ENCODE results near the gene TEKT4.
A peak's percentile ranks its signal among the peaks of the same experiment; 100 is the strongest.
"Not testable (repeated sequence)": the region's sequence is repeated elsewhere in the genome, so short reads cannot be mapped to it uniquely, and the experiment has no call there.

The TEKT4 gene, protein sequence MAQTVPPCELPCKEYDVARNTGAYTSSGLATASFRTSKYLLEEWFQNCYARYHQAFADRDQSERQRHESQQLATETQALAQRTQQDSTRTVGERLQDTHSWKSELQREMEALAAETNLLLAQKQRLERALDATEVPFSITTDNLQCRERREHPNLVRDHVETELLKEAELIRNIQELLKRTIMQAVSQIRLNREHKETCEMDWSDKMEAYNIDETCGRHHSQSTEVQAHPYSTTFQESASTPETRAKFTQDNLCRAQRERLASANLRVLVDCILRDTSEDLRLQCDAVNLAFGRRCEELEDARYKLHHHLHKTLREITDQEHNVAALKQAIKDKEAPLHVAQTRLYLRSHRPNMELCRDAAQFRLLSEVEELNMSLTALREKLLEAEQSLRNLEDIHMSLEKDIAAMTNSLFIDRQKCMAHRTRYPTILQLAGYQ
- 0 reads per million in 2 experiments for total RNA-seq

DNA sequence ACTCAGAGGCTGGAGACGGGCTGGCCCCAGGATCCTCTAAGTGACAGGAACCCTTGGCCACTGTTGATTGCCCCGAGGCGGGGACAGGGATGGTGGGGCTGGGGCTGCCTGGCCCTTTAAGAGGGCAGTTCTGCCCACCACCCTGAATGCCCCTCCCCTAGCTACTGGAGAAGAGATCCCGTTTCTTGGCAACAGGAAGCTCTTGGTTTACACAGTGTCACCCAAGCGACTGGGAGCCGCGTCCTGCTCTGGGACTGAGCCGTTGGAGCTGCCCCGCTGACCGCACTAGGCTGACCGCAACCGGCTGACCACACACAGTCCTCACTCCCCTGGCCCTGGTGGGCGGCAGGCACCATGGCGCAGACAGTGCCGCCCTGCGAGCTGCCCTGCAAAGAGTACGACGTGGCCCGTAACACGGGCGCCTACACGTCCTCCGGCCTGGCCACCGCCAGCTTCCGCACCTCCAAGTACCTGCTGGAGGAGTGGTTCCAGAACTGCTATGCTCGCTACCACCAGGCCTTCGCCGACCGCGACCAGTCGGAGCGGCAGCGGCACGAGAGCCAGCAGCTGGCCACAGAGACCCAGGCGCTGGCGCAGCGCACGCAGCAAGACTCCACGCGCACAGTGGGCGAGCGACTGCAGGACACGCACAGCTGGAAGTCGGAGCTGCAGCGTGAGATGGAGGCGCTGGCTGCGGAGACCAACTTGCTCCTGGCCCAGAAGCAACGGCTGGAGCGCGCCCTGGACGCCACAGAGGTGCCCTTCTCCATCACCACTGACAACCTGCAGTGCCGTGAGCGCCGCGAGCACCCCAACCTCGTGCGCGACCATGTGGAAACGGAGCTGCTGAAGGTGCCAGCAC is at the start of gene TEKT4:
Gene TEKT4, plus strand, starts transcription at position 205 of the 862 bp plus-strand sequence. Its CDS starts 150 bp downstream, at position 355.
- no peak for DNase-seq (ENCODE audit: low read depth)

DNA sequence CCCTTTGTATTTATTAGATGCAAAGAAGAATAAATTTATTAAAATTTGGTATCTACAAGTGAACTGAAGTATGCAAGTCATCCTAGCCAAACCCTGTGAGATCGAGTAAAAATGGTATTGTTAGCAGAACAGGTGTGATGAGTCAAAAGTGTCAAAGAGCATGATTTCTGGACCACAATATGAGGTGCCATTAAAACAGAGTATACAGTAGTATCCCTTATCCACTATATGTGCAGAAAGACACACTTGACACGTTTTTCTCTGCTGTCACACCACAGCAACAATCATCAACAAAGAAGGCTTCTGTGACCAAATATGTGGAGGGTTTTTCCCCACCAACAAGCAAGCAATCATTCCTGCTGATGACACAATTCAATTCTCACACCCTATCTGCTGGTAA is 32.0 kb upstream of the TEKT4 start:
- DNase-seq (ENCODE audit: low read depth) = not testable (repeated sequence)

DNA sequence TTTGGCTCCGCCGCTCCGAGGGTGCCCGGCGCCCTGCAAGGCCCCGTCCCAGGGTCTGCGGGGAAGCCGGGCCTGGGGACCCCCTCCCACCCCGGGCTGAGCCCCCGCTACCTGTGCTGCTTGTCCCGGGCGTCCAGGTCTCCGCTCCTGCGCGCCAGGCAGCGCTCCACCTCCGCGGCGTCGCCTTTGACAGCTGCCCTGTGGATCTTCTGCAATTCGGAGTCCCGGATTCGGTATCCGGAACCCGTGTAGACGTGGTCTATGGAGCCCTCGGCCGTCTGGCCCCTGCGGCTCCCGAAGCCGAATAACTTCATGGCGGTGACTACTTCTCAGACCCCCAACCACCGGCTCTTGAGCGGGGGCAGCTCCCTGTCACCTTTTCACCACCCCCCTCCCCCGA is 14.4 kb upstream of the TEKT4 start:
- DNase-seq (ENCODE audit: low read depth) = not testable (repeated sequence)

DNA sequence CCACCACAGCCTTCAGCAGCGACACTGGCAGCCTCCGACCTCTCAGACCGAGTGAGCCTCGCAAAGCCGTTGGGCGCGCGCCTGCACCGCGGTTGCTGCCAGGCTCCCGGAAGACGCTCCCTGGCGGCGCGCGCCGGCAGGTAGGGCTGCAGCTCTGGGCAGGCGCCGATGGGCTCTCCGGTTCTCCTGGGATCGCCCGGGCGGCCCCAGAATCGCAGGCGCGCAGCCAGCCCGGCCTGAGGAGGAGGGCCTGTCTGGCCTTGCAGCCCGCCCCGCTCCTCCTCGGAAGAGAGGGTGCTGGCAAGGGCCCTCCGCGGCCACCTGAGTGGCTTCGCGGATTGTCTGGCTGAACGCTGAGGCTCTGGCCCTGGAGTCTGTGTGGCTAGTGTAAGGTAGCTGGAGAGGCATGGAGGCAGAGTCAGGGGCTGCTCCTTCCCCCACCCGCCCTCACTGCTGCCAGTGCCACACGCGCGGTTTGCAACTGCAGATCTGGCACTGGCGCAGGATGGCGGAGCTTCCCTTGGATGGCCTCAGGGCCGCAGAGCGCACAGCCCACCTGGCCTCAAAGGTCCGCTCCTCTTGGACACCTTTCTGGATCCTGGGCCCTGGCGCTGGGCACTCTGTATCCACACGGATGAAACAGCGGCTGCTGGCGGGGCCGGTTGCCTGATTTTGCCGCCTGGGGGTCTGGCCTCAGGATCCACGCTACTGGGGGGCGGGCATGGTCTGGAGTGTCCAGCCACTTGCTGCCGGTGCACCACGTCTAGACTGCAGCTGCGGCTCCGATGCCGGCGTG is 13.7 kb upstream of the TEKT4 start:
- DNase-seq (ENCODE audit: low read depth) = not testable (repeated sequence)

DNA sequence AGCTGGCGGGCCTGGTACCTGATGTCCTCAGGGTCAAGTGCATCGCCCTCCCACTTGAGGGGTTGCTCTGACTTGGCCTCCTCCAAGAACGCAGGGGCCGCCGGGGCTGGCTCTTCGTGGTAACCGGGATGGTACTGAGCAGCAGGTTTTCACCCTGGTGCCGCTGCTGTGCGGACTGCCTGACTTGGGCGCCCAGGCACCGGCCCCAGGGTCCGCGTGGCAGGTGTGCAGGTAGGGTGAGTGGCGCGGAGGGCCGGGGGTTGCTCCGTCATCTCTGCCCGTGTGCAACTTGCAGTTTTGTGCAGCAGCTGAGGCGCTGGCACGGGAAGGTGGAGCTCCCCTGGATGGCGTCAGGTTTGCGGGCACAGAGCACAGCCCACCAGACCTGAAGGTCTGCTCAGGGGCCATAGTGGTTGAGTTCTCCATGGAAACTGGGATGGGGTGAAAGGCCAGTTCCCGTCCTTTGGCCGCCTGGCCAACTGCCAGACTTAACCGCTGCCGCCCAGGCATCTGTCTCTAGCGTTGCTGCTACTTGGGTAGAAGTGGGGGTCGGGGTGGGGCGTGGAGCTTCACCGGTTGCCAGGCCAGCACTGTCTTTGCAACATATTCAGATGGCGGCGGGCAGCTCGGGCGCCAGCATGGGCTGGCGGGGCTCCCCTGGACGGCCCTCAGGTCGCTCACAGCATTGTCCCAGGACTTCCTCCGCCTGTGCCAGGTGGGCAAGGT is 12.9 kb upstream of the TEKT4 start:
- not testable (repeated sequence) for DNase-seq (ENCODE audit: low read depth)

DNA sequence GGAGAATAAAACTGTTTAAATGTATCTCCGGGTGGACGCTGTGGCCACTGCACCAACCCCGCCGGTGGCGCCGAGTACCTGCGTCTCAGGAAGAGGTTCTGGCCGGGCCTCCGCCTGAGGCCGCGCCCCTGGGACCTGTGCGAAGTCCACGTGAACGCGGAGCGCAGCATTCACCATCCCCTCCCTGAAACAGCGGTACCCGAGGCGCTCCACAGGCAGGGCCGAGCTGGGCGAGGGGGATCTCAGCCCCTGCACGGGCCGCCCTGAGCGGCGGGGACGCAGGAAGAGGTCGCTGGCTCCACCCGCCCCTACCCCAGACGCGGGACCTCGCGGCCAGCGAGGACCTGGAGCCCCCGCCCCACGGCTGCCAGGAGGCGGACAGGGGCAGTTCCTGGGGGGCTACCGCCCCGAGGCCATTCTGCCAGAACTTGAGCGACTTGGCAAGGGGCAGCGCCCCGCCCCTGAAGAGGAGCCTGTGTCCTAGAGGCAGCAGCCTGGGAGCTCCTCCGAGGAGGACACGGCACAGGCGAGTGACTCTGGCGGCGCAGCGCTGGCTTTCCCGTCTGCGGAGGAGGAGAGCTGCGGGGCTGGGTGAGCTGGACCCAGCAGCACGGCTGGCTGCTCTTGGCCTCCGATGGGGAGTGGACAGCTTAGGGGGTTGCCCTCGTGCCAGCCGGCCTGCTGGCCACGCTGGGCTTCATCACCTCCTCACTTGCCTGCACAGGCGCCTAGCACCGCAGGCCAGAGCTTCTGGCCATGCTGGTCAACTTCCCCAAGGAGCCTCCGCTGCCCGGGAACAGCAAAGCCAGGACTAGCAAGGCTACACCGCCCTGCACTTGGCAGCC is 9.7 kb upstream of the TEKT4 start:
- DNase-seq (ENCODE audit: low read depth) = no peak

DNA sequence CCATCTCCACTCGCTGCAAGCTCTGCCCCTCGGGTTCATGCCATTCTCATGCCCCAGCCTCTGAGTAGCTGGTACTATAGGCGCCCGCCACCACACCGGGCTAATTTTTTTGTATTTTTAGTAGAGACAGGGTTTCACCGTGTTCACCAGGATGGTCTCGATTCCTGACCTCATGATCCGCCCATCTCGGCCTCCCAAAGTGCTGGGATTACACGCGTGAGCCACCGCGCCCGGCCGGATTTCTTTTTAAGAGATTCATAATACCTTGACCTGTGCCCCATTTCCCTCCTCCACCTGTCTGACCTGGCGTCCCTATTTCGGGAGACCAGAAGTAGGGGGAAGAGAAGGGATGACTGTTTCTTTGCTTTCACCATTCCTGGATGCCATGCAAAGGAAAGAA is 8.3 kb upstream of the TEKT4 start:
- DNase-seq (ENCODE audit: low read depth) = not testable (repeated sequence)

DNA sequence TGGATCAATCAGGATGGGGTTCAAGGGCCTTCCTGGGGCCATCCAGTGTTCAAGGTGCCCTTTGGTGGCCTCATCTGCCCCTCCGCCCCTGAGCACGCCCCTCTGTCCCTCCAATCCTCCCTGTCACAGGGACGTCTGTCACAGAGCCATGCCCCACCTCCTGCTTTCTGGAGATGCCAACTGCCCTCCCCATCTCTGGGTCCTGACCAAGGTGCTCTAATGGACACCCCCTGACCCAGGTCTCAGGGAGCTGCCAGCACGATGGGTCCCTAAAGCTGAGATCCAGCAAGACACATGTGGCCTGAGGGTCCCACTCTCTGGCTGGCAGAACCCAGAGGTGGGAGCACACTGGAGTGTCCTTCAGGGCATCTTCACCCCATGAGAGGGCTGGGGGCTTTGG is 2.1 kb upstream of the TEKT4 start:
- DNase-seq (ENCODE audit: low read depth) = no peak

DNA sequence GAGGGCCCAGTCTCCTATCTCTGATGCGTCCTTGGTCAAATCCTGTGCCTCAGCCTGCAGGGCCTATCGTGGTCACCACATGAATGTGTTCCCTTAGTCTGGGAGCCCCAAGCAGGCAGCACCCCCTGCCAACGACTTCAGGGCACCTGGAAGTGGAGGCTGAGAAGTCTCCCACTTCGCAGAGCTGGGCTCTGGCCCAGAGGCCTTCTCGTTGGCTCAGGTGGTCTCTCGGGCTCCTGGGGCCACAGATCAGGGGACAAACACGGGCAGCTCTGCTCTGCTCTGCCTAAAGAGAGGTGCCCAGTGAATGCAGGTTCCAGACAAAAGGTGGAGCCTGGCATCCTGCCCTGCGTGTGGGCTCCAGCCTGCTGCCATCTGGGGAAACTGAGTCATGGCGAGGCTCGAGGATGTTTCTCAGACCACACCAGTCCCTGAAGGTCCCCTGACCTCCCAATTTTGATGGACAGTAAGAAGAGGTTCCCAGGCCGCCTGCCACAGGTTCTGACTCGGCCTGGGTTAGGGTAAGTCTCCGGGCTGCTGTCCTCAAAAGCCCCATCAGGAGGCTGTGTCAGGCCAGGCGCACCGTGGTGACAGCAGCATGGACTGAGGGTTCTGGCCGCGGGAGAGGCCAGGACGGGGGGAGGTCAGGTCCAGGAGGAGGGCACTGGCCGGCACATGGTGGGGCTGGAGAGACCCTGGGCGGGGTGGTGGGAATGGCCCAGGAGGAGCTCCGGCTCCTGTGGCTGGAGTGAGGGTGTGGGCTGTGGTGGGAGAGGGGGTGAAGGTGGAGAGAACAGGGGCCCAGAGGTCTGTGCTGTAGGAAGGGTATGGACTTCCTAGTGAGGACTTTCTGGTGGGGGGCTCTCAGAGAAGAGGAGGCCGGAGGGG is 1.4 kb upstream of the TEKT4 start:
- DNase-seq (ENCODE audit: low read depth) = no peak

DNA sequence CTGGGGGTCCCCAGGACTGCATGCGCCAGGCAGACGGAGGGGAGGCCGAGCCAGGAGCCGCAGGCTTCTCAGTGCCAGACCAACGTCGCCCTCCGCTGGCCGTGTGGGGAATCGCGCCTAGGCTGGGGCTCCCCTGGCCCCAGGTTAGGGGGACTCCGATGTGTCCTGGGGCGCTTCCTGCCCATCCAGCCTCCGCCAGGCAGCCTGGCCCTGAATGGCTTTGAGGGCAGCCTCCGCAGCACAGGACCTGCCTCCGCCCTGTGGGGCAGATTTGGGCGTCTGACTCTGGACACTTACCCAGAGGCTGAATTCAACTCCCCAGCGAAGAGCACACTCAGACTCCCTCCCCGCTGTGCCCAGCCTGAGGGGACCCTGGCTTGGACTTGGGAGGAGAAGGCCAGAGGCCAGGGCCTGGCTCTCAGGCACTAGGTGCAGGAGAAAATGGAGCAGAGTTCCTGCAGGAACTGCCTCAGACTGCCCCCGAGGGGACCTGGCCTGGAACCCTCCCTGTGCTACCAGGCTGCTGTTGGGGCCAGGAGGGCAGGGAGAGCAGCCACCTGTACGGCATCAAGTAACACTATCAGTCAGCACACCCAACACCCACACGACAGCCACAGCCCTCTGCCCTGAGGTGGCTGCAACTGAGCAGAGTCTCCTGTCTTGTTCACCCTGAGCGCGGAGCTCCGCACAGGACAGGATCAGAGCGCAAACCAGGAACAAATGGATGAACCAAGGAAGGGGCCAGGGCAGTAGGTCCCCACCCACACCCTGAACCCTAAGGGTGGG is 597 bp upstream of the TEKT4 start:
- no peak for DNase-seq (ENCODE audit: low read depth)

DNA sequence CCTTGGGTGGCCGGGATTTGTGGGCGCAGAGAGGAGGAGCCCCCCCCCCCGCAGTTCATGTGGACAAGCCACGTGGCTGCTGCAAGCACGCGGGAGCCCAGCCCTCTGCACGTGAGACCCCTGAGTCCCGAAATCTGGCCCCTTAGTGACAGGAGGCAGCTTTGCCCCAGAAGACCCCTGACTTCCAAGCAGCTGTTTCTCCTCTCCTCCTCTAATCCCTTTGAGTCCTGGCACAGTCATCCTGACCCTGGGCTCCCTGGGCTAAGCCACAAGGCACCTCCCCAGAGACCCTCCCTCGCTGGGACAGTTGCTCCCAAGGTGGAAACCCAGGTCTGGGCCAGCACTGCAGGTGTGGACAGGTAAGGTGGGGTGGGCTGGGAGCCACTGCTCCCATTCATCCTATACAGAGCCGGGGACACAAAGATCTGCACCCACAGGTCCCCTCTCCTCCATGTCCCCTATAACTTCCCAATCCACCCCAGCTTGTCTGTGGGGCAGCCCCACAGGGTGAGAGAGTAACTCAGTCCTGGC is 923 bp downstream of the TEKT4 start:
- DNase-seq (ENCODE audit: low read depth) = no peak

DNA sequence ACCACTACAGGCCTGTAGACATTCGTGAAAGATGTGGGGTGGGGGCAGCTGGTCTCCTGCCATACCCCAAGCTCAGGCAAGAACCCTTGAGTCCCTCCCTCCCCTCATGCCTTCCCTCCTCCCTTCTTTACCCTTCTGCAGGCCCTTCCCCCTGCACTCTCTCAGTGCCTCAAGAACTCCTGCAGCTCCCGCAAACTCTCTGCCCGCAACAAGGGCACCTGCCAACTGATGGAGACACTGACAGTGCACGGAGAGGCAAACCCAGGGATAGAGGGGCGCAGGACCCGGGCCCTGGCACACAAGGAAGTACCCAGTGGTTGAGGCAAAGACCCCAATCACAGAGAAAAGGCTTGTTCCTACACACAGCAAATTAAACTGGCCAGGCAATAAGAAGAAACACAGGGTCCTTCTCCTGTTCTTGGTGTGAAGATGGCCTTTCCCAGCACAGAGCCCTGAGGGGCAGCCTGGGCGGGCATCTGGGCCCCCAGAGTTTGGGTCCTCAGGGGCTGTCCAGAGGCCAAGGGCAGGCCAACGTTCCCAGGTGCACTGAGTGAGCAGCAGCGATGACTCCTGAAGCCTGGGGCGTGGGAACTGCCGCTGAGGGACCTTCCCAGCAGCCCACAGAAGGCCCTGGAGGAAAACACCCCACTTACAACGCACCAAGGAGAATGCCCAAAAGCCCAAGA is 1.6 kb downstream of the TEKT4 start:
- no peak for DNase-seq (ENCODE audit: low read depth)

DNA sequence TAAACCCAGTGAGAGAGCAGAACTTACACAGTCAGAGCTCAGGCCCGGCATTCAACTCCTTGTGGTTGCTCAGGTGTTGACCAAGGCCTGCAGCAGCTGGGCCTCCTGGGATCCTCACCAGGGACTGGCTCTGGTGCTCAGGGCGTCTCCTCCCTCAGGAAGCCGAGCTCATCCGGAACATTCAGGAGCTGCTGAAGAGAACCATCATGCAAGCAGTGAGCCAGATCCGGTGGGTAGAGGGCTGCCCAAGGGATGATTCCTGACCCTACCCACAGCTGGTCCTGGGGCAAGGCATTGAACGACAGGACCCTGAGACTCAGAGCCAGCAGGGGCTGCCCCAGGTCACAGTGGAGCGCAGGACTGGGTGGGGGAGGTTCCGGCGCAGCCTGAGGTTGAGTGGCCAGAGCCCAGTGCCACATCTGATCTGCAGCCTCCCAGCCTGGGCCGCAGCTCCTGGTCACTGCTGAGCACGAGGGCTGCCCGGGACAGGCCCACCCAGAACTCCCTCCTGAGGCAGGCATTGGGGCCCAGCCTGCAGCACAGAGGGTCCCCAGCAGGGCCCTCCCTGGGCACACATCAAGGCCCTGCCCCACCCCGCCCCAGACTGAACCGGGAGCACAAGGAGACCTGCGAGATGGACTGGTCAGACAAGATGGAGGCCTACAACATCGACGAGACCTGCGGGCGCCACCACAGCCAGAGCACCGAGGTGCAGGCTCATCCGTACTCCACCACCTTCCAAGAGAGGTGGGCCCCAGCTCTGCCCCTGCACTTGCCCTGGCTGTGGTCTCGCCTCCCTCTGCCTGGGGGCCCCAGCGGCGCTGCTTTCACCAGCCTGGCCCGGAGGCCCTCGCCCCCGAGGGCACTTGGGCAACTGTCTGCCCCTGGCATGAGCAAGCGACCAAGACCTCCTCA is 2.4 kb downstream of the TEKT4 start:
- DNase-seq (ENCODE audit: low read depth) = no peak

DNA sequence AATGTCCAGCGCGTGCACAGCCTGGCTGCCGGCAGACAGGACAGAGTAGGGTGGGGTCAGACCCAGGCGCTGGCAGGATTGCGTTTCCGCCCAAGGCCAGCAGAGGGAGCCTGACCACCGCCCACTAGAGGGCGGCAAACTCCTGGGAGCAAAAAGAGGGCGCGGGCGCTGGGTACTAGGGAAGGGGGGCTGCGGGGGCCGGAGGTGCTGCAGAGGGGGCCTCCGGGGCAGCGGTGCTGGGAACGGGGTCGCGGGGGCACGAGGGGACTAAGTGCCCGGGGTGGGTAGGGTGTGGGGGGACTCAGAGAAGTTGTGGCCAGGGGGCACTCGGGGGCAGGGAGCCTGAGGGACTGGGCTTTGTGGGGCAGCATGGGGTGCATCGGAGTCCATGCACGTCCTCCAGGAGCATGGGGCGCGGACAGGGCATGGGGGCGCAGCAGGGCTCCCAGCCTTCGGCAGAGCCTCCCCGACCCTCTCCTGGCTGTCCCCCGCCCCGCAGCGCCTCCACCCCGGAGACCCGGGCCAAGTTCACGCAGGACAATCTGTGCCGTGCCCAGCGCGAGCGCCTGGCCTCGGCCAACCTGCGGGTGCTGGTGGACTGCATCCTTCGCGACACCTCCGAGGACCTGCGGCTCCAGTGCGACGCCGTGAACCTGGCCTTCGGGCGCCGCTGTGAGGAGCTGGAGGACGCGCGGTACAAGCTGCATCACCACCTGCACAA is 3.2 kb downstream of the TEKT4 start:
- peak; percentile 37 for DNase-seq (ENCODE audit: low read depth)

DNA sequence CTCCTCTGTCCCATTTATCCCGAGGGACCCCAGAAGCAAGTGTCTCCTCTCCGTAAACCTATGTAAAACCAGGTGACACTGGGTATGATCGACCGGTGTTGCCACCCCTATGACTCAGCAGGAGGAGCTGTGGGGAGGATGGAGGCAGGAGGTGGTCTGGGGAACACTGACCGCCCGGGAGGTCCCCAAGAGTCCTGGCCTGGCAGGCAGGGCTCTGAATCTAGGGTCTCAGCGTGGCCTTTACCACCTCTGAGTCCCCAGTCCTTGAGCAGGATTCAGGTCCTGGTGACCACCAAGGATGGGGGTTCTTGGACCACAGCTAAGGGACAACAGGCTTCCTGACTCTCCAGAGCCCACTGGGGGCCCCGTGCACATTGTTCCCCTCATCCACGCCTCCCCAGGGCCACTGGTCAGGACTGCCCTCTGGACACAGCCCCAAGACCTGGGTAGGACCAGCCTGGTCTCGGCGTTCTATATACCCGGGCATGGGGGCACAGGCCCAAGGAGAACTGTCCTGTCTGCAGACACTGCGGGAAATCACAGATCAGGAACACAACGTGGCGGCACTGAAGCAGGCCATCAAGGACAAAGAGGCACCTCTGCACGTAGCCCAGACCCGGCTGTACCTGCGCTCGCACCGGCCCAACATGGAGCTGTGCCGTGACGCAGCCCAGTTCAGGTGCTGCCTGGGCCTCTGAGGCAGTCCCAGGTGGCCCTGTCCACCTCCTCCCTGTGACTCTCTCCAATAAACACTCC is 4.0 kb downstream of the TEKT4 start:
- no peak for DNase-seq (ENCODE audit: low read depth)

Data from T follicular helper cell (primary cell).